GM18909 (cell line): ENCODE results near the gene POU5F1.

Experiments used
- ATAC-seq: cut with Tn5 transposase; IDR thresholded peaks from one replicate; pipeline ENCODE4 v1.9.1; 2021; ENCODE audit warnings: mild to moderate bottlenecking; ENCODE audit not compliant: unreplicated experiment, poor library complexity

Gene POU5F1

DNA sequence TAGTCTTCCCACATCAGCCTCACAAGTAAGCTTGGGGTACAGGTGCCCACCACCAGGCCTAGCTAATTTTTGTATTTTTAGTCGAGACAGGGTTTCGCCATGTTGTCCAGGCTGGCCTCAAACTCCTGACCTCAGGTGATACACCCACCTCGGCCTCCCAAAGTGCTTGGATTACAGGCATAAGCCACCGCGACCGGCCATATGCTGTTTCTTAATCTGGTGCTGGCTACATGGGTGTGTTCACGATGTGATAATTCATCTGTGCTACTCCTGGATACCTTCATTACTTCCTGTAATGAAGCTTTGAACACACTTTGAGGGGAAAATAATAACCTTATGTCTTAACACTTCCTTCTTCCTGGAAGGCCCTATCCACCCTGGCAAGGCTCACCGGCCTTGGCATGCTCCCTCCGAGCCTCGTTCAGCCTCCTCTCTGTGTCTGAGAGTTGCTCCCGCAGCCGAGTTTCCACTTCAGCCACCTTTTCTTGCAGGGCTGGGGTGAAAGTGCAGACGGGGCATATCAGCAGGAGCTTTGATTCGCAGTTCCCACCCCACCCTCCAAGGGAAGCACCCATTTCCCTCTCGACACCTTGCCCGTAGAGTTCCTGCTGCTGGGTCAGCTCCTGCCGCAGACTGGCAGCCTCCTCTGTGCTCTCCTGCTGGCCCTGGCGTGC, 26.0 kb downstream of the POU5F1 start:
- no peak for ATAC-seq

DNA sequence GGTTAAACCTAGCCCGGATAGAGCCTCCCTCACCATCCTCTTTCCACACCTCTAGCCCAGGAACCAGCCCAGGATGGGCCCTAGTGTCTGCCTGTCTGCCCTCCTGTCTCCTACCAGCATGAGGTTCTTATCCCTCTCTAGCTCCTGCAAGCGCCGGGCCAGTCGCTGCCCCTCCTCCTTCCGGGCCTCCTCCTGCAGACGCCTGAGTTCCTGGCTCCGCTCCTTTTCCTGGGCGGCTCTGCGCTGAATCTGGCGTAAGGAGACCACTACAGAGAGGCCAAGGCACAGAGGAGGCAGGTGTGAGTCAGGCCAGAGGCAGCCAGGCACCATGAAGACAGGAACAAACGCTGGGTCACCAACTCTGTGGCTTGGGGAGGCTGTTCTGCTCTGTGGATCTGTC, 27.3 kb downstream of the POU5F1 start:
- ATAC-seq: no peak

DNA sequence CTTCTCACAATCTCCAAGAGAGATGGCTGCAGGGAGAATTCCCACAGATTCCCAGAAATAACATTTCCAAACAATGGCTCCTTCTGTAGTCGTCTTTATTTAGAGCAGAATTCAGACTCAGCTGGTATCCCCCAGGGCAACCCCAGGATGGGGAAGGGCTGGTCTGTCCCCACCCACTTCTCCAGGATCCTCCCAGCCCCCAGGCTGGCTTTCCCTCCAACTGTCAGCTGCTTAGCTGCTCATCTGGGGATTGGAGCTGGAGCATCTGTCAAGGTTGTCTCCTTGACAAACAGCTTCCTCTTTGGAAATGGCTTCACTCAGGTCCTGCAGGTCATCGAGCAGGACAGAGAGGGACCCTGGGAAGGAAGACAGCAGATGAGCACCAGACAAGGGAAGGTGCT, 28.1 kb downstream of the POU5F1 start:
- no peak for ATAC-seq

DNA sequence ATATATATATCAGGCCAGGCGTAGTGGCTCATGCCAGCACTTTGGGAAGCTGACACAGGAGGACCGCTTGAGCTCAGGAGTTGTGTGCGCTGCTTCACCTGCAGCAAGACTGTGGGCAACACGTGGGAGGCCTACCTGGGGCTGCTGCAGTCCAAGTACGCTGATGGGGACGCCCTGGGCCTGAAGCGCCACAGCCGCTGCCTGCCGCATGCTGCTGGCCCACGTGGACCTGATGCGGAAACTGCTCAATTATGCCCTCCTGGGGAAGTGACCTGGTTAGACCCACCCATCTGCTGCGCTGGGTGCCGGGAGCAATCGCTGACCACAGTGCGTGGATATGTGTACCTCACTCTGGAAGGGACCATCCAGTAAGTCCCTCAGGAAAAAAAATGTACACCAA, 29.8 kb downstream of the POU5F1 start:
- no peak for ATAC-seq

DNA sequence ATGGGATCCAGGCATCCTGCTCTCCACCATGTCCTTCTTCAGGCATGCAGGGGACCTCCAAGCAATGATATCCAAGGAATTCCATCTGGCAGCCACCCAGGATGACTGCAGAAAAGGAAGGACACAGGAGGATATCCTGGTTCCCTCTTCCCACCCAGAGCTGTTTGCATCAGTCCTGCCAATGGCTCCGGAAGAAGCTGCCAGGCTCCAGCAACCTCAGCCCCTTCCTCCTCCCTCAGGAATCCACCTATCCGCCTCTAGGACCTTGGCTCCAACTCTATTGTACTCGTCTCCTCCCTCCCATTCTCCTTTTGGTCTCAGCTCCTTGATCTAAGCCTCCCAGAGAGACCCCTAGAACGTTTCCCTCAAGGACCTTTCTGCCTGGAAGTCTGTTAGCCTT, 30.9 kb downstream of the POU5F1 start:
- ATAC-seq: no peak

DNA sequence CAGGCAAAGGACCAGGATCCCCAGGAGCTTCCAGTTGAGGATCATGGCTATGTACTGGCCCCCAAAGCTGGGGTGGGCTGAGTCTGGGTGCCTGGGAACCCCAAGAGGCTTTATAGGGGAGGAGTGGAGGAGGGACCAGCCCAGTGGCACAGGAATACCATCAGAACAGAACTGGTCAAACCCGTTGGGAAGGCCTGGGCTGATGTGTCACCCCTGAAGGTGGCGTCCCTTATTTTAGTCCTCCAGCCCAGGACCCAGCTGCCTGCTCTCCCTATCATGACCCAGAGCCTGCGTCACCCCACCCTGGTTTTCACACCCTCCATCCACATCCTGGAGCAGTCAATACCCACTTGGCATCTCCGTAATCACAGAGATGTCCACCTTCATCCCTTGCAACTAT, 31.5 kb downstream of the POU5F1 start, which contains the start of gene PSORS1C2:
Gene PSORS1C2 (minus strand): TSS at position 85 of the 400 bp plus-strand sequence. CDS start 40 bp downstream, at position 45.
- ATAC-seq: no peak

DNA sequence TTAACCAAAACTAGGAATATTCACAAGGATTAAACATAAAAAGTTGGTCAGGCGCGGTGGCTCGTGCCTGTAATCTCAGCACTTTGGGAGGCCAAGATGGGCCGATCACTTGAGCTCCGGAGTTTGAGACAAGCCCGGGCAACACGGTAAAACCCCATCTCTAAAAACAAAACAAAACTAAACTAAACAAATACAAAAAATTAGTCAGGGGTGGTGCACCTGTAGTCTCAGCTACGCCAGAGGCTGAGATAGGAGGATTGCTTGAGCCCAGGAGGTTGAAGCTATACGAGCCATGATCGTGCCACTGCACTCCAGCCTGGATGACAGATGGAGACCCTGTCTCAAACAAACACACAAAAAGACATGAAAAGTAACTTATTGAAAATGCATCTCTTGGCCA, 34.8 kb downstream of the POU5F1 start:
- no peak for ATAC-seq

DNA sequence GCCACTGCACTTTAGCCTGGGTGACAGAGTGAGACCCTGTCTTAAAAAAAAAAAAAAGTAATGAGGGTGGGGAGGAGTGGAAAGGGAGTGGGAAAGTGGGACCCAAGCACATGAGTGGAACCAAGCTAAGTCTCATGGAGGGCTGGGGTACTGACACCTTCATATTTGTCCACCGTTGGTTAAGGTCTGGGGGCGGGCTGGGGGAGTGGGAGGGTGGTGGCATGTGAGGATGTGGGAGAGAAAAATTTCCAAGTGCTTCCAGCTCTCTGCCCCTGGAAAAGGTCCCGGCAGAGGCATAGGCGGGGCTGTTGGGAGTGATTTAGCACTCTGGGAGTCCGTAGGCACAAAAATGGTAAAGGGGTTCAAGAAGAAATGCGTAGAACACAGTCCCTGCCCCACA, 37.7 kb downstream of the POU5F1 start:
- ATAC-seq: no peak

DNA sequence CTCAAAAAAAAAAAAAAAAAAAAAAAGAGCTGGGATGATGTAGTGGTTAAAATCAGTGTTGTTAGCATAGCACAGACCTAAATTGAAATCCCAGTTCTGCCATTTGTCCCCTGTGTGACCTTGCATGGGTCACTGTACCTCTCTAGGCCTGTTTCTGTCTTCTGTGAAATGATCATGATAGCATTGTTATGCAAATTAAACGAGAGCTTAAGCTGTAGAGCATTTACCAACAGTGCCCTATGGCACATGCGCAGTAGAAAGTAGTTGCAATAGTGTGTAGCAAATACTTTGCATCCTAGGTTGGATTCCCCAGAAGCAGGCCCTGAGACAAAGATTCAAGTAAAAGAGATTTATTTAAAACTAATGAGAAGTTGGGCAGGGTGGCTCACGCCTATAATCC, 38.9 kb downstream of the POU5F1 start:
- ATAC-seq: no peak

DNA sequence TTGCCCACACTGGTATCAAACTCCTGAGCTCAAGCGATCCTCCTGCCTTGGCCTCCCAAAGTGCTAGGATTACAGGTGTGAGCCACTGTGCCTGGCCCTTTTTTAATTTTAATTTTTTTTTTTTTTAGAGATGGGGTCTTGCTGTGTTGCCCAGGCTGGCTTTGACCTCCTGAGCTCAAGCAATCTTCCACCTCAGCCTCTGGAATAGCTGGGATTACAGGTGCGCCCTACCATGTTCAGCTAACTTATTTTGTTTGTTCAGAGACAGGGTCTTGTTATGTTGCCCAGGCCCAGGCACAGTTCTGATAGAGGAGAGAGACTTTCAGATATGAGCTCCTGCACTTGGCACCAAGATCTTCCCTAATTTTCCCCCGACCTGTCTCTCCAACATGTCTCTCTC, 39.7 kb downstream of the POU5F1 start:
- ATAC-seq: no peak

DNA sequence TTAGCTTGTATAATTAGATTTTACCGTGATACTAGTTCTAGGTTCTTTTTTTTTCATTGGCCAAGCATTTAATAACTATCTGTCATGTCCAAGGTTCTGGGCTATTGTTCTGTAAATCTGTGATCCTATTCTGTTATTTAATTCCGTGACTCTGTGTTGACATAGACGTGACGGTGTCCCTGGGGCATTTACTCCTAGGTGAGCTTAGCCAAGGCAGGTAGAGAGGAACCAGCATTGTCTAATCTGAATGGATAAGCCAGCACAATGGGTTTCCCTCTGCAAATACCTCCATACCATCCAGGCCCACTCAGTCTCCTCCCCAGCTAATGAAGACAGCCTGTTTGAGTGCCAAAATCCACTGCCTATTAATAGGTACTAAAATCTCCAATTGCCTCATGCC, 41.4 kb downstream of the POU5F1 start:
- ATAC-seq: no peak

DNA sequence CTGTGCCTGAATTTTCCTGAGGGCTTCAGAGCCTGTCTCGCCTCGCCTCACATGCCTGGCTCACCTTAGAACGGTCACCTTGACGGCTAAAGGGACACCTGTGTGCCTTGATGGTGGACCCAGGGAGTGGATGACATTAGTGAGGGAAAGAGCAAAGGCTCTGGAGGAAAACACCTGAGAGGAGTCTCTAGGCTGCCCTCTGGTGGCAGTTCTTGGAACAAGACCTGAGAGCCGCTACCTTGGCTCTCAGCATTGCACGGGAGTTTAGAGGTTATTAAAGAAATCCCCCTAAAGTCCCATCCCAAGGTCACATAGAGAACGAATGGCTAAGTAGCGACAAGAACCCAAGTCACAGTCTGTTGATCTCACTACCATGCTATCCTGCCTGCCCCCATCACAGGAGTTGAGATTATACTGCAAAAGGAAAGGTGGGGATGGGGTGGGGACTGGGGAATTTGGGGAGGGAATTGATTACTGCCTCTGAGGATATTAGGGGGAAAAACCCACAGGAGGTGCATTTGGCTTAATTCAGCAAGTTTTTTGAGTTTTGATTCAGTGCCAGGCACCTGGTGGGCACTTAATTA, 42.3 kb downstream of the POU5F1 start:
- no peak for ATAC-seq

DNA sequence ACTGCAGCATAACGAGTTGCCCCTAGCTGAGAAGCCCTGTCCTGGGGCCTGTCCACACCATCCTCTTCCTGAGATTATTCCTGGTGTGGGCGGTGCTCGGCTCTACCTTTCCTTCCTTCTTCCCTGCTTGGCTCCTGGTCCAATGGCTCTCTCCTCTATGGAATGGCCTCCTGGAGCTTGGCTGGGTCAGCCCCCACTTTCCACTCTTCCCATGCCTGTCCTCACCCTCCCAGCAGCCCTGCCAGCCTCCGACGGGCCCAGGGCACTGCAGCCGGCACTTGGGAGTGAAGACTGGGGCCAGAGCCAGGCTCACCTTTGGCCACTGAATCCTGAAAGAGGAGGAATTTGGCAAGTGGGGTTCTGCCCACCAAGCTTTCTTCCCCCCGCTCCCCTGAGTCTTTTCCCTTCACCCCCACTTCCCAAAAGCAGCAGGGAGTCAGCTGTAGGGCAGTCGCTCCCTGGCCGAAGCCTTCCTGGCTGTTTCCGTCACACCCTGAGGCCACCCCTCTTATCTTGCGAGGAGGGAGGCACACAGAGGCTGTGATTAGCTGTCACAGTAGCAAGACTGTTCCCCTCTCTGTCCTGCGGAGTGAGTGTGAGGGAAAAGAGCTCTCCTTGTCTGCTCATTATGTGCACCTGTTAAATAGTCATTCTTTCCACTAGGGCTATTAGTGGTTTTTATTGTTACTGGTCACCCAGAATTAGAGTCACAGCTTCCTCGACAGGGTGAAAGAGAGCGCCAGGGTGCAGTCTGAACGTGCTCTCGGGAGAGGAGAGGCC, 43.9 kb downstream of the POU5F1 start:
- no peak for ATAC-seq

DNA sequence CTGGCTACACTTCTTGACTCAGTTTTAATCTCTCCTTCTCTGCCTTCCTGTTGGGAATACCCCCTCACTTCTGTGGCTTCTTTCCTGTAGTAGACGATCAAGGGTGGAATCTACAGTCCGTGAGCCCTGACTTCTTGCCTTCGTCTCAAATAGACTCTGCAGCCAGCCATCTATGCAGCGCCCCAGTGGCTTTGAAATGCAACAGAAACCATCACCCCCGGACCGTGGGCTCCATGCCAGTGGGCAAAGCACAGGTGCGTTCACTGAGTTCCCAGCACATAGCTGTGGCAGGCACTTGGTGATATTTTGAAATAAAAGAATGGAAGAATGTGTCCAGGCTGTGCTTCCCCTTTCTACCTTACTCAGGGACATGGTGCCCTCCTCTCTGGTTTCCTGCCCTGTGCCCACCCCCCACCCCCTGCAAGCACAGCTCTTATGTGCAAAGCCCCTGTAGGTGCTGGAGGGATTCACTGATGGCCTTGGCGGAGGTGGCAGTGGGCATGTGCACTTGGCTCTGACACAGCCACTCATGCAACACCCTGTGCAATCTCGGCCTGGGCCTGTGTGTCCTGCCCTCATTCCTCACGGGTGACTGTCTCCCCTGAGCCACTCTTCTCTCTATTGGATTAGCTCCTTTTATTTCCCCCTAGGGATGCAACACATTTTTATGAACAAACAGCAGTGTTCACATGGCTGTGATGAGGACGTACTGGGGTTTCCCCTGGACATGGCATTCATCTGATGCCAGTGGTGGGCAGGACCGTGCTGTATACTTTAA, 44.7 kb downstream of the POU5F1 start:
- ATAC-seq: no peak

DNA sequence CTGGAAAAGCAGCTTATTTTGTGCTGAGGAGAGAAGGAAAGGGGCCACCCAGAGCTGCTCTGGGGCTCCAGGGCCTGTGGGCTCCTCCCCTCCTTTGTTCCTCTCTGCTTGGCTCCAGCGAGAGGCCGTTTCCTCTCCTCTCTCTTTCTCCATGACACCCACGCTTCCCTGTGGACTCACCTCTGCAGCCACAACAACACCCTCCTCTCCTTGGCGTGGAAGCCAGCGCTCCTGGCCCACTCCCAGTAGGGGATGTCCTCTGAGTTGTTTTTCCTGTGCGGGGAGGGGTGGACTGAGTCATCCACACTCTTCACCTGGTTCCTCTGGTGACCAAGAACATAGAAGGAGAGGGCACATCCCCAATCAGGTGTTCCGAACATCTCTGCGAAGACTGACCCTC, 45.3 kb downstream of the POU5F1 start:
- no peak for ATAC-seq

DNA sequence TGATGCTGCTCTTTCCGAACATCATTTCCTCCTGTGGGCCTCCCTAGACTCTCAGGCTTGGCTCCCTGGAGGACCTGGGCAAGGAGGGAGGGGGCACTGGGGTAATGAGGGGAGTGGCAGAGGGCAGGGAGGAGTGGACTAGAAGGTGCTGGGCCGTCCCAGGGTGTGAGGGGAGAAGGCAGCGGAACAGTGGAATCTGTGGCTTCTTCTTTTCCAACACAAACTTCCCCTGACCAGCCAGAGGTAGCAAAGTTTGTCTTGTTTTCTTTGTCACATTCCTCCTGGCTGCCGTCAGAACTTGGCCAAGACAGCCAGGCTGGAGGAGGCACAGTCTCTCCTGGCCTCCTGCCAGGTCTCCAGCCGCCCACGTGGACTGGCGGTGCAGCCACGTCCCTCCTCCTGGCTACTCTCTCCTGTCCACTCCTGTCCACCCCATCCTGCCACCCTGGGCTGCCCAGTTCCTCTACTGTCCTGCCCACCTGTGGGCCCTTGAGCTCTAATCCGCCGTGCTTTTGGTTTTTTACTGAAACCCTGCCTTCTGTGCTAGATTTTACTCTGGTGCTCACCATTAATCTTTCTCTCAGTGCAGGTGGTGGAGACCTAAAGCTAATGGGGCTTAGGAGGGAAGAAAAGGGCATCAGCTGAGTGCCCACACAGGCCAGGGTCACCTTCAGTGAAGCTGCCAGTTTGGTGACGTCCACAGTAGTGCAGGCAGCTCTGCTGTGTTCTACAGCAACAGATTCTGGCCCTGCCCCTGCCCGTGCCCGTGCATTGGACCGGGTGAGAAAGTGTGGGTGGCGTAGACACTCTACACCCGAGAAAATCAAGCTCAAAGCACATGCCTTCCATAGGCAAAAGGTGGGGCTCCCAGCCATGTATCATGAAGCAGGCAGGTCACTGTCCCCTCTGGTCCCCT, 47.4 kb downstream of the POU5F1 start:
- no peak for ATAC-seq

DNA sequence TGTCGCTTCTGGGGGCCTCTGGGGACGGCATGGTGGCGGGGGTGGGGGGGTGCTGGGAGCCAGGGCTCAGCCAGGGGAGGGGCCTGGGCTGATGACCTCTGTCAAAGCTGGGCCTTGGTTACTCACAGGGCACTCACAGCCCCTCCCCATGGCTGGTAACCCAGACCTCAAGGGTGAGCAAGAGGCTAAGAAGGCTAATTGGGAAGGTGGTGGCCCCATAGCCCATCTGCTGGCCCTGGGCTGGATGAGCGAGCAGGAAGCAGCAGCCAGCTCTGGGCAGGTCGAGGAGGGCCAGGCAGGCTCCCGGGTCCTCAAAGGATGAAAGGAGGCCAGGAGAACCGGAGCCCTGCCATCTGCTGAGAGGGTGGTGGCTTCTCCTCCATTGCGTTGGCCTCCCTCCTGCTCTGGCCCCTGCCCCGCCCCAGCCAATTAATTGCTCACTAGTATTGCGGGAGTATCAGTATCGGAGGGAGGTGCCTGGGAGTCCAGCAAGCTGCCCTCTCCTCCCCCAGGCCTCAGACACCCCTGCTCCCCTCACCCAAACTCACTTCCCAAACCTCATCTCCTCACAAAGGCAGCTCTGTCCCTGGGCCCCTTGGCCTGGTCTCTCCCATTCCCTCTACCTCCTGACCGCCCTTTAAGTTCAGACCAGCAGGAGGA, 49.2 kb downstream of the POU5F1 start:
- ATAC-seq: no peak

DNA sequence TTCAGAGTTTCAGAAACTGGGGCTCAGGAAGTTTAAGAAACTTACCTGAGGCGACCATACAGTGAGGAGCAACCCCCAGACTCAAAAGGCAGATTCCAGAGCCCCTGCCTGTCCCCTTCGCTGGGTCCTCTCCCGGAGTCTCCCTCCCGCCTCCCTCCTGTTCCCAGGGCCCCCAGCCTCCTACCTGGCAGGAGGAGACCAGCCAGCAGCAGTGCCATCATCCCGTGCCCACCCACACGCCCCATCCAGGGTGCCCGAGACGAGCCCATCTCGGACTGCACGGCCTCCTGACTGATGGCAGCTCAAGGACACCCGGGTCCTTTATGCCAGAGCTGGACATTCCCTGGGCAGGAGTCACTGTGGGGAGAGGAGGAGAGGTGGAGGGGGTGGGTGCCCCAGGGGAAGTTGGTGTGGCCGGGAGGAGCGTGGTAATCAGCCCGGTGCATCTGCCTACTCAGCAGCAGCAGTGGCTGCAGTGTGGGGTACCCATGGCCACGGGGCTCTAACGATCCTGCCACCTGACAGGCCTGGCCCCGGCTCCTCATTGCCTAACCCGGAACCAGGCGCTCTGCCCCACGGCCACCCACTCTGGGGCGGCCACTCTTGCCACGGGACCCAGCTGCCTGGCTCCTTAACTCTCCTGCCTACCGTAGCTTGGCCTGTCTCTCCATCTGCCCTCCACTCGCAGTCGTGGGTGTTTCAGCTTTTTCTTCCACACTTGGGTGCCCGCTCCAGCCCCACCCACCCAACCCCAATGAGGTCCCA, 50.1 kb downstream of the POU5F1 start, which contains the start of gene CDSN:
Gene CDSN (minus strand): TSS at position 296 of the 765 bp plus-strand sequence. CDS start 27 bp downstream, at position 269.
- no peak for ATAC-seq
